Measurements from ENCODE around the gene KRTAP1-3.

KRTAP1-3 gene

DNA sequence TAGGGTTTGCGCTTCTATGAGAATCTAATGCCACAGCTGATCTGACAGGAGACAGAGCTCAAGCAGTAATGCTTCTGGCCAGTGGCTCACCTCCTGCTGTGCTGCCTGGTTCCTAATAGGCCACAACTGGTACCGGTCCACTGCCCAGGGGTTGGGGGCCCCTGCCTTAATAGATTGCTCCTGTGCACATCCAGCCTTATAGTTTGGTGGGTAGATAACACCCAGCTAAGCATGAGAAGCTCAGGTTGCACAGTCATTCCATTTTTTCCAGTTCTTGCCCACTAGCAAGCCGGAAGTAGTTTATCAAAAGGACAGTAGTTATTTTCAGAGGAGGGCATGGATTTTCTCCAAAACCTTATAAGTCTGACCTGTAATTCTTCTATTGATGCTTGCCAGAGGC lies 15.3 kb downstream of the KRTAP1-3 start:
- TF ChIP-seq, protein P1, sequence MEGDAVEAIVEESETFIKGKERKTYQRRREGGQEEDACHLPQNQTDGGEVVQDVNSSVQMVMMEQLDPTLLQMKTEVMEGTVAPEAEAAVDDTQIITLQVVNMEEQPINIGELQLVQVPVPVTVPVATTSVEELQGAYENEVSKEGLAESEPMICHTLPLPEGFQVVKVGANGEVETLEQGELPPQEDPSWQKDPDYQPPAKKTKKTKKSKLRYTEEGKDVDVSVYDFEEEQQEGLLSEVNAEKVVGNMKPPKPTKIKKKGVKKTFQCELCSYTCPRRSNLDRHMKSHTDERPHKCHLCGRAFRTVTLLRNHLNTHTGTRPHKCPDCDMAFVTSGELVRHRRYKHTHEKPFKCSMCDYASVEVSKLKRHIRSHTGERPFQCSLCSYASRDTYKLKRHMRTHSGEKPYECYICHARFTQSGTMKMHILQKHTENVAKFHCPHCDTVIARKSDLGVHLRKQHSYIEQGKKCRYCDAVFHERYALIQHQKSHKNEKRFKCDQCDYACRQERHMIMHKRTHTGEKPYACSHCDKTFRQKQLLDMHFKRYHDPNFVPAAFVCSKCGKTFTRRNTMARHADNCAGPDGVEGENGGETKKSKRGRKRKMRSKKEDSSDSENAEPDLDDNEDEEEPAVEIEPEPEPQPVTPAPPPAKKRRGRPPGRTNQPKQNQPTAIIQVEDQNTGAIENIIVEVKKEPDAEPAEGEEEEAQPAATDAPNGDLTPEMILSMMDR (IDR thresholded peaks at IDR 0.05) = no peak
- no peak for TF ChIP-seq ZFX (IDR thresholded peaks at IDR 0.05; ENCODE audit: borderline replicate concordance)

DNA sequence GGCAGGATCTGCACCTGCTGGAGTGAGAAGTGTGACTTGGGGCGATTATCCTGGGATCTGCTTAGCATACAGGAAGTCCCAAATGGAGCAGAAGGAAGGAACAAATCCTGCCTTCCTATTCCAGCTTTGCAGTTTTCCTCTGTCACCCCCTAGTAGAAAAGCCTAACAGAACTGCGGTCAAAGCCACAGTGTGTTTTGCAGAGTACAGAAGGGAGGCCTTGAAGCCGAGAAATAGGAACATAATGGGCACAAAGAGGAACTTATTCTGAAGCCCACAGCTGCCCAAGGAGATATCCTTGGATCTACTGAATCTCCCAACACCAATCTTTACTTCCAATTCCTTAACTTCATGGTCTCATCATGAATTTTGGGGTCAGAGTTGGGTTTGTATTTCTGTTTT lies 16.1 kb downstream of the KRTAP1-3 start:
- TF ChIP-seq, protein P1 (IDR thresholded peaks at IDR 0.05) = no peak
- TF ChIP-seq ZFX (IDR thresholded peaks at IDR 0.05; ENCODE audit: borderline replicate concordance) = no peak
- no peak overlapping the region for H3K27ac ChIP-seq

More for the DNA sequence above, 15.3 kb downstream of the KRTAP1-3 start:
- no peak overlapping the region for H3K27ac ChIP-seq

DNA sequence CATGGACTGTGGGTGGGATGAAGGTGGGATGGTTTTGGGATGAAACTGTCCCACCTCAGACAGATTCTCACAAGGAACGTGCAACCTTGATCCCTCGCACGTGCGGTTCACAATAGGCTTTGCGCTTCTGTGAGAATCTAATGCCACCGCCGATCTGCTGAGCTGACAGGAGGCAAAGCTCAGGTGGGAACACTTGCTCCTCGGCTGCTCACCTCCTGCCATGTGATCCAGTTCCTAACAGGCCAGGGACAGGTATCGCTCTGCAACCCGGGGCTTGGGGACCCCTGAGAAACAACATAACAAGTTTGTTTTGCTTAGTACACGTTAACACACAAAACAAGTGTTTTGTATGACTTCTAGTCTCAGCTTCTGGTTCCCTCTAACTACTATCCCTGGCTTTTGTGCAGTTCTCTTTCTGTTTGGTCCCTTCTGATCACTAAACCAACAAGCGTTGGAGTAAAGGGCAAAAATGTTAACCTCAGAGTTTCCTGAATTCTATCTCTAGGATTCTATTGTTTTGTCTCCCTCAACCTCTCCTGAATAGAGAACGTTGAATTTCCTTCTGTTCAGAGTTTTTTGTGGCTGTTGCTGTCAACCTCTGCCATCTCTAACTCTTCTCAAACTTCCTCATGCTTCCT lies 18.0 kb downstream of the KRTAP1-3 start:
- no peak overlapping the region for H3K27ac ChIP-seq
- no peak for TF ChIP-seq ZFX (IDR thresholded peaks at IDR 0.05; ENCODE audit: borderline replicate concordance)
- TF ChIP-seq, protein P1 (IDR thresholded peaks at IDR 0.05) = no peak

DNA sequence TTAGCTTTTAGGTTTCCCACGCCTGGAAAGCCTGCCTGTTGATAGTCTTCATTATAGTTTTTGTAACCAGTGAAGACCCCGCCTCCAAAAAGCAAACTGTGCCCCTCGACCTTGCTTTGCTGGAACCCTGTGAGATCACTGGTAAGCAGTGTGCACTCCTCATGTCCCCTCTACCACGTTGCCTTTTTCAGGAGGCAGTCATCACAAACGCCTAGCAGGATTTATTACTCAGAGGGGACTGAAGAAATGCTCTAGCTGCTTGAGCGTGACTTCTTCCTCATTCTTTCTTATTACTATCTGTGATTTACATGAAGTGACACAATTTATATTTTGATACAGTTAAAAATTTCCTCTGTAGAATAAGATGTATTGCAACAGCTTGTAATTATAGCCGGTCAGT lies 19.2 kb downstream of the KRTAP1-3 start:
- TF ChIP-seq, protein P1 (IDR thresholded peaks at IDR 0.05) = no peak
- no peak for TF ChIP-seq ZFX (IDR thresholded peaks at IDR 0.05; ENCODE audit: borderline replicate concordance)
- no peak overlapping the region for H3K27ac ChIP-seq

DNA sequence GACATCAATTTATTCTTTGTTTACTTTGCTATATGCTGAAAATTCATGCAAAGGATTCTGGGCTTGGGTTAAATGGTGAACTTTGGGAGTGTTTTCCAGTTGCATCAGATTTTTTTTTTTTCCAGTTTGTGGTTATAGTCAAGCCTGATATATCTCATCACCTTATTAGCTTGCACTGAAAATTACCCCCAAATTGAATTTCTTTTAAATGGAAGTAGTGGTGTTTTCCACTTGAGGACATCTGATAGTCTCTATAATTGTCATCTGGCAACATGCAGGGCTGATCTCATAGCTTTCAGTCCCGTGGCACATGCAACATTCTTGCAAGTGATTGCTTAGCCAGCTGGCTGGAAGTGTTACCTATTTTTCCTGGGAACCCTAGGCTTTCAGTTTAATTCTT lies 21.1 kb downstream of the KRTAP1-3 start:
- TF ChIP-seq ZFX (IDR thresholded peaks at IDR 0.05; ENCODE audit: borderline replicate concordance) = no peak
- TF ChIP-seq, protein P1 (IDR thresholded peaks at IDR 0.05) = no peak
- H3K27ac ChIP-seq = no peak overlapping the region

DNA sequence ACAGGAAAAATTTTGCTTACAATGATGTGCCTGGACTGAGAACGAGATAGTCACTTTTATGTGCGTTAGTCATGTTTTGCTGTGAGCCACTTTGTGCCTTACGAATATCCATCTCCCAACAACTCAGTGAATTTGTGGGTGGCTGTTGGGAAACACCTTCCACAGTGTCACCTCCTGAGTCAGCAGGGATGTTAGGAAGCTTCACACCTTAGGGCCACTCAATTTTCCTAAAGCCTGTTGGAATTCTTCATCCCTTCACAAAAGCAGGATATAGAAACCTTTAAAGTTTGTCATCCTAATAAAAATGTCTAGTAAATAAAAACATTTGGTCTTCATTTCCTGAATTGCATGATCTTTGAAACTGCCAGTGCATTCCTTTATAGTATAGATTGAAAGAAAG lies 21.5 kb downstream of the KRTAP1-3 start:
- no peak for TF ChIP-seq ZFX (IDR thresholded peaks at IDR 0.05; ENCODE audit: borderline replicate concordance)
- no peak overlapping the region for H3K27ac ChIP-seq

DNA sequence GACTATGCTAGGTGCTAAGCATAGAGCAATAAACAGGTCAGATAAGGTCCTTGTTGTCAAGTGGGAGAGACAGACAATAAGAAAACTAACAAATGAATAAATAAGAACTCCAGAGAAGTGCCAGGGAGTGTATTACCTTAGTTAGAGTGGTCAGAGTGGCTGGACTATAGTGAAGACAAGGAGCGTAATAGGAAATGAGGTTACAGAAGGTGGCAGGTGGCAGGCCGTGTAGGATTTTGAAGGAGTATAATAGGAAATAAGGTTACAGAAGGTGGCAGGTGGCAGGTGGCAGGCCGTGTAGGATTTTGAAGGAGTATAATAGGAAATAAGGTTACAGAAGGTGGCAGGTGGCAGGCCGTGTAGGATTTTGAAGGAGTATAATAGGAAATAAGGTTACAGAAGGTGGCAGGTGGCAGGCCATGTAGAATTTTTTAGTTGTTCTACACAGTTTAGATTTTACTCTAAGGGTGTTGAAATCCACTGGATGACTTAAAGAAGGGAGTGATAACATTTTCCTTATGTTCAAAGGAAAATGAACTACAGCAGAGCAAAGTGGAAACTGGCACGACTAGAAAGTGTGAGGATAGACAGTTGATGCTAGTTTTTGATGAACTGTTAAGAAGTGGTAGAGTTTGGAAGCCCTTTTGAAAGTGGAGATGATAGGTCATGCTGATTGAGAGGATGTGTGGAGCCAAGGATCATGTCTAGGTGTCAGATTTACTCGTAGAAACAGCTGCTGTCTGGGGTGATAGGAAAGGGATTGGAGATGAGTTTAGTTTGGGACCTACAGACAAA lies 22.2 kb downstream of the KRTAP1-3 start:
- H3K27ac ChIP-seq = no peak overlapping the region
- TF ChIP-seq, protein P1 (IDR thresholded peaks at IDR 0.05) = no peak
- no peak for TF ChIP-seq ZFX (IDR thresholded peaks at IDR 0.05; ENCODE audit: borderline replicate concordance)

All from 22Rv1 (cell line).